ENCODE measurements around the gene CCT2. TPM values are rescaled to one million over a fixed set of nuclear protein-coding genes. Genes with fewer than 3 reads are reported as not detected.

The CCT2 gene
- total and polyA plus RNA-seq, 10 of the 15 experiments (the other 5 are each of a cell fraction or from before 2014, with no cell fraction given), result 242 to 418 (median 348) TPM

- TF ChIP-seq E2F4 (IDR thresholded peaks at IDR 0.05; ENCODE audit: low read depth, low read length), result no peak
- TF ChIP-seq NFYA (IDR thresholded peaks at IDR 0.05; ENCODE audit: borderline replicate concordance, low read depth, low read length), result no peak
- TF ChIP-seq CBX3 (IDR thresholded peaks at IDR 0.05; ENCODE audit: borderline replicate concordance, low read depth), result no peak
- no peak for TF ChIP-seq NFXL1 (IDR thresholded peaks at IDR 0.05; ENCODE audit: borderline replicate concordance)
- TF ChIP-seq HDGF (IDR thresholded peaks at IDR 0.05), result no peak
- no peak for TF ChIP-seq ZNF592 (IDR thresholded peaks at IDR 0.05)
- no peak for TF ChIP-seq MYB (IDR thresholded peaks at IDR 0.05; ENCODE audit: borderline replicate concordance, low read depth, low read length)
- no peak for TF ChIP-seq CTCF (IDR thresholded peaks at IDR 0.05 in 2 of 3, conservative IDR thresholded peaks at IDR 0.05 in 1 of 3; ENCODE audit: control insufficient read depth in 2 of 3, extremely low read depth in 1 of 3, insufficient read depth in 1 of 3, low read depth in 3 of 3, low read length in 3 of 3)
- no peak for TF ChIP-seq SMAD1 (IDR thresholded peaks at IDR 0.05; ENCODE audit: low read depth, partially characterized antibody)
- no peak for TF ChIP-seq EGR1 (IDR thresholded peaks at IDR 0.05; ENCODE audit: borderline replicate concordance in 1 of 2, low read depth in 2 of 2, low read length in 2 of 2)
- no peak for TF ChIP-seq CBX5 (IDR thresholded peaks at IDR 0.05; ENCODE audit: low read depth)
- no peaks in the 10 kb centered on the region for H3K27me3 ChIP-seq (replicated peaks in 1 of 2; ENCODE audit: control insufficient read depth in 2 of 2, insufficient read depth in 2 of 2, low read length in 1 of 2)
- peaks cover 8 to 64% of the 10 kb centered on the region in 2 experiments for H3K36me3 ChIP-seq (ENCODE audit: control insufficient read depth in 2 of 2, insufficient read depth in 2 of 2, low read length in 1 of 2)
- H3K4me1 ChIP-seq (ENCODE audit: control insufficient read depth, insufficient read depth, low read length), result no peaks in the 10 kb centered on the region
- no peak overlapping the region for H3K9ac ChIP-seq (ENCODE audit: control insufficient read depth, insufficient read depth, low read length)
- H3K4me2 ChIP-seq (ENCODE audit: control insufficient read depth, insufficient read depth), result no peak overlapping the region
- ChIA-PET RAD21 (ENCODE audit: unreplicated experiment) (no interaction called here), CTCF (interaction anchor here (1.6 kb wide), 1 partner anchor 44 kb away, joined by 4 read pairs; no protein-coding TSS in a partner anchor), SMC1A (ENCODE audit: uncharacterized antibody, unreplicated experiment) (no interaction called here), POLR2A (interaction anchor here (0.6 to 0.7 kb wide), 2 partner anchors 21 to 97 kb away, joined by 4 read pairs; no protein-coding TSS in a partner anchor)
- no peak overlapping the region for H3K27ac ChIP-seq (ENCODE audit: control insufficient read depth, insufficient read depth)
- H4K20me1 ChIP-seq (ENCODE audit: control insufficient read depth, insufficient read depth), result no peaks in the 10 kb centered on the region
- intact Hi-C loops (cut with micrococcal nuclease; ENCODE audit: unreplicated experiment) (no loop called here), in situ Hi-C loops (cut with MboI) (no loop called here)
- H3K79me2 ChIP-seq (ENCODE audit: control insufficient read depth, insufficient read depth, low read length), result no peaks in the 10 kb centered on the region; the same call in 1 of the 2 replicates
- H3K4me3 ChIP-seq, result no peak overlapping the region
- WGBS (ENCODE audit: insufficient coverage, insufficient replicate concordance, low lambda C conversion rate, missing lambda C conversion rate), result 96% methylated on average over 2 of the region's 2 CpGs
- no TSS peak for BruUV-seq (replicated peaks)
- H3K9me3 ChIP-seq (replicated peaks; ENCODE audit: control insufficient read depth, insufficient read depth, low read length), result no peaks in the 10 kb centered on the region
- FAIRE-seq, result no peak
- ATAC-seq, result peak; percentile 46
- DNase-seq (ENCODE audit: low read depth, low spot score), result no peak
- no peak overlapping the region for H2AFZ ChIP-seq (ENCODE audit: control insufficient read depth, low read depth, low read length)
Observed at GRCh38 chr12:69595689-69596088, 10.4 kb downstream of the CCT2 start.
